Smooth muscle cell (in vitro differentiated cells): ENCODE measurements around the gene SCYL3. TPM values are rescaled to one million over a fixed set of nuclear protein-coding genes. Genes with fewer than 3 reads are reported as not detected.
"Not testable (repeated sequence)": the region's sequence is repeated elsewhere in the genome, so short reads cannot be mapped to it uniquely, and the experiment has no call there.

ENCODE experiments used
- DNase-seq: peaks from one replicate; lab custom pipeline; 2025; ENCODE audit not compliant: unreplicated experiment; lab: John Stamatoyannopoulos, UW
- H2AFZ ChIP-seq: fragments of 200-600 bp; sonication (generic); 2 replicates; pipeline ENCODE4 v1.6.0; 2016; ENCODE audit warnings: antibody characterized with exemption, low read depth, mild to moderate bottlenecking
- H3F3A ChIP-seq: fragments of 200-600 bp; sonication (generic); 2 replicates; pipeline ENCODE4 v1.6.0; 2017; ENCODE audit warnings: antibody characterized with exemption, low read depth
- H3K27ac ChIP-seq: fragments of 200-600 bp; sonication (generic); 2 replicates; pipeline ENCODE4 v1.5.1; 2016; ENCODE audit warnings: low read depth, mild to moderate bottlenecking
- H3K27me3 ChIP-seq: fragments of 200-600 bp; sonication (generic); 2 replicates; pipeline ENCODE4 v1.6.1; 2016; ENCODE audit warnings: low read depth, mild to moderate bottlenecking
- H3K36me3 ChIP-seq: fragments of 200-600 bp; sonication (generic); 2 replicates; pipeline ENCODE4 v1.5.1; 2016; ENCODE audit warnings: low read depth
- H3K4me1 ChIP-seq: fragments of 200-600 bp; sonication (generic); 2 replicates; pipeline ENCODE4 v1.5.1; 2016; ENCODE audit warnings: low read depth
- H3K4me2 ChIP-seq: fragments of 200-600 bp; sonication (generic); 2 replicates; pipeline ENCODE4 v1.6.0; 2016; ENCODE audit warnings: mild to moderate bottlenecking
- H3K4me3 ChIP-seq: fragments of 200-600 bp; sonication (generic); 2 replicates; pipeline ENCODE4 v1.5.1; 2016; ENCODE audit warnings: mild to moderate bottlenecking
- H3K79me2 ChIP-seq: fragments of 200-600 bp; sonication (generic); 2 replicates; pipeline ENCODE4 v1.6.0; 2016; ENCODE audit warnings: low read depth, mild to moderate bottlenecking
- H3K9ac ChIP-seq: fragments of 200-600 bp; sonication (generic); 2 replicates; pipeline ENCODE4 v1.6.0; 2016; ENCODE audit warnings: low read depth
- H3K9me3 ChIP-seq: fragments of 200-600 bp; sonication (generic); replicated peaks from 2 replicates; pipeline ENCODE4 v1.5.1; 2016; ENCODE audit warnings: low read depth
- H4K20me1 ChIP-seq: fragments of 200-600 bp; sonication (generic); 2 replicates; pipeline ENCODE4 v1.6.0; 2016; ENCODE audit warnings: low read depth
- WGBS: methylation state at CpG from one replicate; pipeline ENCODE4 v1.1.7; 2016; ENCODE audit warnings: low lambda C conversion rate; 5-methylcytosine and 5-hydroxymethylcytosine counted together
- polyA plus RNA-seq: library from polyadenylated mRNA; unstranded; fragments of >200 nt; fragmentation: Nextera tagmentation; extraction: Ambion mirVana; gene quantifications from 2 replicates; pipeline ENCODE4 v1.2.1, GENCODE V29; 2016
- total RNA-seq: library from RNA; depleted of rRNA; stranded (reverse); fragments of >200 nt; gene quantifications from 2 replicates; pipeline ENCODE4 v1.2.3, GENCODE V29; 2014
- TF ChIP-seq, protein P1 (sequence below): fragments of 200-600 bp; sonication (generic); IDR thresholded peaks from 2 replicates; pipeline ENCODE4 v1.5.1; 2017; ENCODE audit warnings: borderline replicate concordance, mild to moderate bottlenecking, antibody characterized with exemption; ENCODE audit not compliant: insufficient read depth, poor library complexity, severe bottlenecking

Gene SCYL3
- total and polyA plus RNA-seq, 2 experiments from 2014 or later, result 4.0 to 10.3 TPM

DNA sequence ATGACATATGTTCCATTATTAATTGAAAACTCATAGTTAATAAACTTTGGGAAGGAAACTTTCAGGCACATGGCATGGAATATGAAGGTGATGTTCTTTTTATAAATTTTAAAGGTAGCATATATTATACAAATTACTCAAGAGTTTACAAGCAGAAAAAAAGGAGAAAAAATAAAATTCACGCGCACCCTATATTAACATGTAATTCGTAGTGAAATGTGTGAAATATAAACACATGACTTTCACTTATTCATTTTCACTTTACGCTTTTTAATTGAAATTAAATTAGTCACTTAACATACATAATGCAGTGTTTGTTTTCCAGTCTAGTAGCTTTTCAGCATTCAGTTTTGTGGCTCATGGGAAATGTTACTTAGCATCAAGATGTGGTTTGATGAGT is 27.4 kb upstream of the SCYL3 start:
- Histone ChIP-seq H3K4me2 (no peak overlapping the region), H3K4me1 (no peaks in the 10 kb centered on the region), H3K4me3 (no peak overlapping the region), H2AFZ (no peak overlapping the region), H3K36me3 (no peaks in the 10 kb centered on the region), H3K27ac (no peak overlapping the region), H4K20me1 (no peaks in the 10 kb centered on the region), H3K9ac (no peak overlapping the region), H3F3A (no peaks in the 10 kb centered on the region), H3K79me2 (no peaks in the 10 kb centered on the region), H3K27me3 (no peaks in the 10 kb centered on the region), H3K9me3 (no peaks in the 10 kb centered on the region)
- DNase-seq, result no peak
- WGBS, result 97% methylated on average over 4 of the region's 4 CpGs
- TF ChIP-seq, protein P1, sequence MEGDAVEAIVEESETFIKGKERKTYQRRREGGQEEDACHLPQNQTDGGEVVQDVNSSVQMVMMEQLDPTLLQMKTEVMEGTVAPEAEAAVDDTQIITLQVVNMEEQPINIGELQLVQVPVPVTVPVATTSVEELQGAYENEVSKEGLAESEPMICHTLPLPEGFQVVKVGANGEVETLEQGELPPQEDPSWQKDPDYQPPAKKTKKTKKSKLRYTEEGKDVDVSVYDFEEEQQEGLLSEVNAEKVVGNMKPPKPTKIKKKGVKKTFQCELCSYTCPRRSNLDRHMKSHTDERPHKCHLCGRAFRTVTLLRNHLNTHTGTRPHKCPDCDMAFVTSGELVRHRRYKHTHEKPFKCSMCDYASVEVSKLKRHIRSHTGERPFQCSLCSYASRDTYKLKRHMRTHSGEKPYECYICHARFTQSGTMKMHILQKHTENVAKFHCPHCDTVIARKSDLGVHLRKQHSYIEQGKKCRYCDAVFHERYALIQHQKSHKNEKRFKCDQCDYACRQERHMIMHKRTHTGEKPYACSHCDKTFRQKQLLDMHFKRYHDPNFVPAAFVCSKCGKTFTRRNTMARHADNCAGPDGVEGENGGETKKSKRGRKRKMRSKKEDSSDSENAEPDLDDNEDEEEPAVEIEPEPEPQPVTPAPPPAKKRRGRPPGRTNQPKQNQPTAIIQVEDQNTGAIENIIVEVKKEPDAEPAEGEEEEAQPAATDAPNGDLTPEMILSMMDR, result no peak

DNA sequence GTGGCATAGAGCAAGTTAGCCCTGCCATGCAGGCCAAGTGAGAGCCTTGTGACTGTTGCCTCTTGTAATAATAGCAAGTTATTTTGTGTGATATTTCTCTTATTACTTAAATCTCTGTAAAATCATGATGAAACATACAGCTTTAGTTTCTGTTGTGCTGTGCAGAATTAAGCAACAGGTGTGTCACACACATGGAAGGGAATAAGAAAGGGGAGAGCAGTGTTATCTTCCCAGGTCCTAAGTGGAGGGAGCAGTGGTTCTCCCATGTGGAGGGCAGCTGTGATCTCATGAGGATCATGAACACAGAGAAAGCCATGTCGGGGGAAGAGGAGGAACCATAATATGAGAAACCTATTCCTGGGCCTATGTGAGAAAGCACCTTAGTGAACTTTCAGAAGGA is 25.2 kb upstream of the SCYL3 start:
- H3K27me3 ChIP-seq, result no peaks in the 10 kb centered on the region
- H3K4me3 ChIP-seq, result no peak overlapping the region
- no peaks in the 10 kb centered on the region for H4K20me1 ChIP-seq
- no peak overlapping the region for H3K9ac ChIP-seq
- no peak overlapping the region for H3K4me2 ChIP-seq
- no peaks in the 10 kb centered on the region for H3K36me3 ChIP-seq
- no peaks in the 10 kb centered on the region for H3K4me1 ChIP-seq
- no peak overlapping the region for H3K27ac ChIP-seq
- no peaks in the 10 kb centered on the region for H3K9me3 ChIP-seq
- H3K79me2 ChIP-seq, result no peaks in the 10 kb centered on the region
- WGBS, result 41% methylated on average over 1 of the region's 1 CpG
- TF ChIP-seq, protein P1, result no peak
- H3F3A ChIP-seq, result no peaks in the 10 kb centered on the region
- no peak for DNase-seq
- H2AFZ ChIP-seq, result no peak overlapping the region

DNA sequence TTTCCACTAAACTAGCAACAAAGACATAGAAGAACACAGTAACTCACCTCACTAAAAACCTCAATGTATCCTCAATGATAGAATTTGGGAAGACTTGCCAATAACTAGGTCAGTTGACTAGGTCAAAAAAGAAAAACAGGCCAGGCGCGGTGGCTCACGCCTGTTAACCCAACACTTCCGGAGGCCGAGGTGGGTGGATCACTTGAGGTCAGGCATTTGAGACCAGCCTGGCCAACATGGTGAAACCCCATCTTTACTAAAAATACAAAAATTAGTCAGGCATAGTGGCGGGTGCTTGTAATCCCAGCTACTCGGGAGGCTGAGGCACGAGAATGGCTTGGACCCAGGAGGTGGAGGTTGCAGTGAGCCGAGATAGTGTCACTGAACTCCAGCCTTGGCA is 24.5 kb upstream of the SCYL3 start:
- H3K27me3 ChIP-seq, H3K4me3 ChIP-seq, H3K4me1 ChIP-seq, H3K9me3 ChIP-seq, H4K20me1 ChIP-seq, H3K9ac ChIP-seq, H3K36me3 ChIP-seq, H3F3A ChIP-seq, H3K27ac ChIP-seq, DNase-seq, H3K4me2 ChIP-seq, H3K79me2 ChIP-seq, H2AFZ ChIP-seq: not testable (repeated sequence)
- WGBS, result 97% methylated on average over 9 of the region's 9 CpGs

DNA sequence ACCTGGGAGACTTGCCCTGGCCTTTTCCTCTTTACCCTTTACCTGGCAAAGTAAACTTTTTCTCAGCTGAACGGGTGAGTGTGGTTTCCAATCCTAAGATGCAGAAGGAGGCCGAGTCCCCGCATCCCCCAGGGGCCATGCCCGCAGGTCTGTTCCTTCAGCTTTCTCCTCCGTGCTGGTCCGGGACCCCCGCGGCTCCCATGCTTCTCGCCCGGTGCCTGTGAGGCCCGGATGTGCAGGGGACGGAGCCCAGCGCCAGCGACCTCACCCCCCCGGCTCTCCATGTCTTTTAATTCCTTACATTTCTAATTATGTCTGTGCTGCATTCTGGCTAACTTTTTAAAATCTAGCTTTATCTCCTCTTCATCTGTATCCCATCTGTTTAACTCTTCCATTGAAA is 21.5 kb upstream of the SCYL3 start:
- WGBS, result 86% methylated on average over 15 of the region's 15 CpGs

More for the DNA sequence above, 21.5 kb upstream of the SCYL3 start:
- H3K36me3 ChIP-seq, result no peaks in the 10 kb centered on the region
- H2AFZ ChIP-seq, result no peak overlapping the region
- H3F3A ChIP-seq, result no peaks in the 10 kb centered on the region
- H3K4me2 ChIP-seq, result no peak overlapping the region
- no peak overlapping the region for H3K9ac ChIP-seq
- no peak overlapping the region for H3K4me3 ChIP-seq
- no peaks in the 10 kb centered on the region for H4K20me1 ChIP-seq
- no peak for DNase-seq
- H3K4me1 ChIP-seq, result no peaks in the 10 kb centered on the region
- H3K27me3 ChIP-seq, result no peaks in the 10 kb centered on the region
- no peak overlapping the region for H3K27ac ChIP-seq
- no peaks in the 10 kb centered on the region for H3K9me3 ChIP-seq
- TF ChIP-seq, protein P1, result no peak
- no peaks in the 10 kb centered on the region for H3K79me2 ChIP-seq
